ENCODE data around the gene DHX38. TPM values are rescaled to one million over a fixed set of nuclear protein-coding genes. Genes with fewer than 3 reads are reported as not detected.
"Not testable (repeated sequence)": the region's sequence is repeated elsewhere in the genome, so short reads cannot be mapped to it uniquely, and the experiment has no call there.

DHX38 gene
- total RNA-seq, 3 donors from 2014 or later, result 56.0 to 75.9 (median 62.7) TPM

GRCh38 chr16:72064361-72064894 lies 29.2 kb upstream of the DHX38 start:
- Histone ChIP-seq H3K4me3 (no peak overlapping the region), H3K36me3 (ENCODE audit: low read depth) (no peaks in the 10 kb centered on the region), H3K4me1 (ENCODE audit: low read depth) (no peaks in the 10 kb centered on the region), H3K9me3 (no peaks in the 10 kb centered on the region)
- intact Hi-C loops (cut with DNase I, micrococcal nuclease), result no loop called here
- no peak for TF ChIP-seq CTCF (IDR thresholded peaks at IDR 0.05)
- ATAC-seq, result no peak
- DNase-seq, result no peak

- DNase-seq (peak in 1 of 3 donors; percentile 7), ATAC-seq (peak; percentile 63)
- no peaks in the 10 kb centered on the region for H3K4me1 ChIP-seq (ENCODE audit: low read depth)
- intact Hi-C loops (cut with DNase I, micrococcal nuclease), result no loop called here
- H3K4me3 ChIP-seq, result no peak overlapping the region
- no peaks in the 10 kb centered on the region for H3K36me3 ChIP-seq (ENCODE audit: low read depth)
- no peaks in the 10 kb centered on the region for H3K9me3 ChIP-seq
- TF ChIP-seq CTCF (IDR thresholded peaks at IDR 0.05), result peak; percentile 15
Observed at GRCh38 chr16:72066747-72067146, 26.9 kb upstream of the DHX38 start.

GRCh38 chr16:72068930-72069329 lies 24.7 kb upstream of the DHX38 start:
- intact Hi-C loops (cut with DNase I, micrococcal nuclease), result no loop called here
- Histone ChIP-seq H3K4me3 (no peak overlapping the region), H3K36me3 (ENCODE audit: low read depth) (no peaks in the 10 kb centered on the region), H3K4me1 (ENCODE audit: low read depth) (no peaks in the 10 kb centered on the region), H3K9me3 (no peaks in the 10 kb centered on the region)
- no peak for DNase-seq
- TF ChIP-seq CTCF (IDR thresholded peaks at IDR 0.05), result no peak
- no peak for ATAC-seq

GRCh38 chr16:72072514-72073342 lies 20.9 kb upstream of the DHX38 start:
- H3K9me3 ChIP-seq, result no peaks in the 10 kb centered on the region
- no peak for TF ChIP-seq CTCF (IDR thresholded peaks at IDR 0.05)
- DNase-seq, result peak in 1 of 3 donors; percentile 28
- no peaks in the 10 kb centered on the region for H3K4me1 ChIP-seq (ENCODE audit: low read depth)
- intact Hi-C loops (cut with DNase I, micrococcal nuclease), result no loop called here
- peak; percentile 58 for ATAC-seq
- no peaks in the 10 kb centered on the region for H3K36me3 ChIP-seq (ENCODE audit: low read depth)
- no peak overlapping the region for H3K4me3 ChIP-seq

- no peak for DNase-seq
- Histone ChIP-seq H3K4me1 (ENCODE audit: low read depth) (no peaks in the 10 kb centered on the region), H3K9me3 (no peaks in the 10 kb centered on the region), H3K4me3 (no peak overlapping the region), H3K36me3 (ENCODE audit: low read depth) (no peaks in the 10 kb centered on the region)
- TF ChIP-seq CTCF (IDR thresholded peaks at IDR 0.05), result no peak
- no peak for ATAC-seq
- intact Hi-C loops (cut with DNase I, micrococcal nuclease), result no loop called here
Observed at GRCh38 chr16:72073560-72074230, 20.0 kb upstream of the DHX38 start.

- peak; percentile 77 for ATAC-seq
- DNase-seq; intact Hi-C loops (cut with DNase I, micrococcal nuclease); H3K4me3 ChIP-seq; H3K4me1 ChIP-seq (ENCODE audit: low read depth); H3K36me3 ChIP-seq (ENCODE audit: low read depth); H3K9me3 ChIP-seq: not testable (repeated sequence)
Observed at GRCh38 chr16:72075067-72075466, 18.6 kb upstream of the DHX38 start.

GRCh38 chr16:72076991-72077706 lies 16.5 kb upstream of the DHX38 start:
- H3K36me3 ChIP-seq (ENCODE audit: low read depth); intact Hi-C loops (cut with DNase I, micrococcal nuclease): not testable (repeated sequence)

More at GRCh38 chr16:72076991-72077706, 16.5 kb upstream of the DHX38 start:
- ATAC-seq, result peak; percentile 15
- H3K4me1 ChIP-seq (ENCODE audit: low read depth); H3K4me3 ChIP-seq; H3K9me3 ChIP-seq; DNase-seq: not testable (repeated sequence)
